Measurements from ENCODE around the gene RAD51AP2.

DNA sequence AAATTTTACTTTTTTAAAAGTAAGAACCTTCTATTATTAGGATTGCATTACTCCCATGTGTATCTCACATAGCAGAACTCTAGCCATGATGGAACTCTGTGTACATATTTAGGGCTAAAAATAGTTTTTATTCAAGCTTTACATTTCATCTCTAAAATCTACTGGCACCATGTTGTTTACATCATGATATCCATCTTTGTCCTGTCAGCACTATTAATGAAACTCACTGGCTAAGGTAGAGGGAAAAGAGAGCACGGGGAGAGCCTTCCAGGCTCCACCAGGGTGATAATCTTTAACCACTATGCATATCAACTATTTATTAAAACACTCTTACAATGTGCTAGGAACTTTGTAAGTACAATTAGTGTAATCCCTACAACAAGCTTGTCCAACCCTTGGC is 34.7 kb downstream of the RAD51AP2 start:
- TF ChIP-seq EP300 (IDR thresholded peaks at IDR 0.05) (no peak), POLR2A (IDR thresholded peaks at IDR 0.05) (no peak), POLR2AphosphoS5 (IDR thresholded peaks at IDR 0.05) (no peak)
- TF ChIP-seq, protein P1, sequence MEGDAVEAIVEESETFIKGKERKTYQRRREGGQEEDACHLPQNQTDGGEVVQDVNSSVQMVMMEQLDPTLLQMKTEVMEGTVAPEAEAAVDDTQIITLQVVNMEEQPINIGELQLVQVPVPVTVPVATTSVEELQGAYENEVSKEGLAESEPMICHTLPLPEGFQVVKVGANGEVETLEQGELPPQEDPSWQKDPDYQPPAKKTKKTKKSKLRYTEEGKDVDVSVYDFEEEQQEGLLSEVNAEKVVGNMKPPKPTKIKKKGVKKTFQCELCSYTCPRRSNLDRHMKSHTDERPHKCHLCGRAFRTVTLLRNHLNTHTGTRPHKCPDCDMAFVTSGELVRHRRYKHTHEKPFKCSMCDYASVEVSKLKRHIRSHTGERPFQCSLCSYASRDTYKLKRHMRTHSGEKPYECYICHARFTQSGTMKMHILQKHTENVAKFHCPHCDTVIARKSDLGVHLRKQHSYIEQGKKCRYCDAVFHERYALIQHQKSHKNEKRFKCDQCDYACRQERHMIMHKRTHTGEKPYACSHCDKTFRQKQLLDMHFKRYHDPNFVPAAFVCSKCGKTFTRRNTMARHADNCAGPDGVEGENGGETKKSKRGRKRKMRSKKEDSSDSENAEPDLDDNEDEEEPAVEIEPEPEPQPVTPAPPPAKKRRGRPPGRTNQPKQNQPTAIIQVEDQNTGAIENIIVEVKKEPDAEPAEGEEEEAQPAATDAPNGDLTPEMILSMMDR (IDR thresholded peaks at IDR 0.05), result no peak

Data from gastroesophageal sphincter (tissue), 3 donors.